LNCAP (cell line): ENCODE data around the gene POMGNT2.

Source experiments
- TF ChIP-seq, protein P1 (sequence below): fragments of 450-650 bp; IDR thresholded peaks from 2 replicates; pipeline ENCODE4 v1.5.1; 2017; ENCODE audit warnings: mild to moderate bottlenecking

POMGNT2 gene

DNA sequence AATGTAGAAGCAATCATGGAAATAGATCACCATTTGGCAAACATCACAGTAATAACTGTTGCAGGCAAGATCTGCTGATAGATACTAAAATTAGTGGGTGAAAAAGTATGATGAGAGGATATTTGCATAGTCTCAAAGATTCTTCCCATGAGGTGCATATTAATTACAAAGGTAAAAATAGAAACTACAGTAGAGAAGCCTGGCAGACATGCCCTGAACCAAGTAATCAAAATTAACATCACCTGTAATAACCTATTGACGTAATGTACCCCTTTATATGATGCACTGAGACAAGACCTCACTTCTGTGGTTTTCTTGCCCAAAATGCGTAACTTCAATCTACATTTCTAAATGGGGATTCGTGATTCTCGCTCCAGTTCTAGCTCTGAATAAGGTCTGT, 14.4 kb downstream of the POMGNT2 start:
- TF ChIP-seq, protein P1, sequence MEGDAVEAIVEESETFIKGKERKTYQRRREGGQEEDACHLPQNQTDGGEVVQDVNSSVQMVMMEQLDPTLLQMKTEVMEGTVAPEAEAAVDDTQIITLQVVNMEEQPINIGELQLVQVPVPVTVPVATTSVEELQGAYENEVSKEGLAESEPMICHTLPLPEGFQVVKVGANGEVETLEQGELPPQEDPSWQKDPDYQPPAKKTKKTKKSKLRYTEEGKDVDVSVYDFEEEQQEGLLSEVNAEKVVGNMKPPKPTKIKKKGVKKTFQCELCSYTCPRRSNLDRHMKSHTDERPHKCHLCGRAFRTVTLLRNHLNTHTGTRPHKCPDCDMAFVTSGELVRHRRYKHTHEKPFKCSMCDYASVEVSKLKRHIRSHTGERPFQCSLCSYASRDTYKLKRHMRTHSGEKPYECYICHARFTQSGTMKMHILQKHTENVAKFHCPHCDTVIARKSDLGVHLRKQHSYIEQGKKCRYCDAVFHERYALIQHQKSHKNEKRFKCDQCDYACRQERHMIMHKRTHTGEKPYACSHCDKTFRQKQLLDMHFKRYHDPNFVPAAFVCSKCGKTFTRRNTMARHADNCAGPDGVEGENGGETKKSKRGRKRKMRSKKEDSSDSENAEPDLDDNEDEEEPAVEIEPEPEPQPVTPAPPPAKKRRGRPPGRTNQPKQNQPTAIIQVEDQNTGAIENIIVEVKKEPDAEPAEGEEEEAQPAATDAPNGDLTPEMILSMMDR = no peak

DNA sequence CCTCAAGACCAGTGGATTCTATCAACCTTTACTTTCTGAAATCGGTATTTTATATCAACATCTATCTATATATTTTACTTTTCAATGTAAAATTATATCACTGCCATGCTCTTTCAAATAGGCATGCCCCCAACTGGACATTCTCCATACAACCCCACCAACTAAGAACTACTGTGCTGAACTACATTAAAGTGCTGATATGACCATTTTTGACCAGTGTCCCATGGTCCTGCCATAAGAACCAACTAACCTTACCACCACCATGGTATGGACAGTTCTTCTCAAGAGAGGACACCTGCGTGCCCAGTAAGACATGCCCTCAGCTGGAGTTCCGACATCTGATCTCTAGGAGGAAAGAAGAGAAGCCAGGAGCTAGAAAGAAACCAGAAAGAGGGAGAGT, 15.6 kb downstream of the POMGNT2 start:
- TF ChIP-seq, protein P1 = no peak

DNA sequence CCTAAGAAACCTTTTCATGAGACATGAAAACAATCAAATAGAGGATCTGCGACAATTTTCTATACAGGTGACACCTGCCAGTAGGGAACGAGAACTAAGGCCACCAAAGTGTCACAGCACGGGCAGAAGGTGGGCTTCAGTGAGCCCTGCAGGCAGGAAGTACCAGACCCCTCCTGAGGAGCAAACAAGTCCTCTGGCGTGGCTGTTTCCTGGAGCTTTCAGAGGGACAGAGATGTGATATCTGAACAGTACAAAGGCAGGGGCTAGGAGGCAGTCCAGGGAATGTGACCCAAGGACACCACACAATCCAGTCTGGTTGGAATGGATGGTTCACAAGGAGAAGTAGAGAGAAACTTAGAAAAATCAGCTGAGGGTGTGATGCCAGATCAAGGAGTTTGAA, 16.8 kb downstream of the POMGNT2 start:
- TF ChIP-seq, protein P1 = no peak

DNA sequence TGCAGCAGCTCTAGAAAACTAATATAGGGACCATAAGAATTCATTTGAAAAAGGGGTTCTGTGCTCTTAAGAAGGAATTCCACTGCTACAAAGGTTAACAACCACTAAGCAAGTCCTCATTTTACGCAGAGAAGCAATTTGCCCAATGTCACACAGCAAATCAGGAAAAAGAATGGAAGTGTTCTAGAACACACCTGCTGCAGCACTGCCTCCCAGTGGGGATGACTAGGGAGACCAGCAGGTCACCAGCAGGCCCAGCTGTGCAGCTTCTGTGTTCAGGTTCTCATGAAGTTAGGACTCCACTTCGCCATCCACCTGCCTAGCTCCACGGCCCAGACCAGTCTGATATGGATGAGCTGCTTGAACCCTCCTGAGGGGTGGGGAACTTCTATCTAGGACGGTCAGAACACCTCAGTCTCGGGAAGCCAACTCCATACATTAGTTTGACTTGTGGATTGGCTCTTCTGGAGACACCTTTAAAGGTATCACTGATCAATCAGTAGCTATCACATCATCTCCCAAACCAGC, 18.6 kb downstream of the POMGNT2 start:
- TF ChIP-seq, protein P1 = no peak

DNA sequence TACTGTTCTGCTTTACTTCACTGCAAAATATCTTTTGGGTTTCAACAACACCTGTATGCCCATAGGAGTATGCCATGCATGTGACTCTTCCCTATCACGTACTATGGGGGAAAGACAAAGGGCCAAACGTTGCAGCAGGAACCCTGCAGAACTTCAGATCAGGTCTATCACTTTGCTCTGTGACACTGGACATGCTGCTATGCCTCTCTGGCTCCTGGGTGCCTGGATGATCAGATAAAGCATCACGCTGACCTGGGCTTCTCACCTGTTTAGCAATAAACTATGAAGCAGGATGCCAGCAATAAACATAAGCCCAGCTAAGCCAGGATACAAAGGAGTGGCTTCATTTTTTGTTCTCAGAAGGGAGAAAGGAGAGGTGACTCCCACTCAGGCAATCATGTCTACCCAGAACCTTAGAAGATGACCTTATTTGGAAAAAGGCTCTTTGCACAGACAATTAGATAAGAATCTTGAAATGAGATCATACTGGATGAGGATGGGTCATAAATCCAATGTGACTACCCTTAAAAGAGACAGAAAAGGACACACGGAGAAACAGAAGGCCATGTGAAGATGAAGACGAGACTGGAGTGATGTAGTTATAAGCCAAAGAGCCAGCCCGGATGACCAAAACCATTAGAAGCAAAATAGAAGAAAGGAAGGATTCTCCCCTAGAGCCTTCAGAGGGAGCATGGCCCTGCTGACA, 19.3 kb downstream of the POMGNT2 start:
- TF ChIP-seq, protein P1 = no peak

DNA sequence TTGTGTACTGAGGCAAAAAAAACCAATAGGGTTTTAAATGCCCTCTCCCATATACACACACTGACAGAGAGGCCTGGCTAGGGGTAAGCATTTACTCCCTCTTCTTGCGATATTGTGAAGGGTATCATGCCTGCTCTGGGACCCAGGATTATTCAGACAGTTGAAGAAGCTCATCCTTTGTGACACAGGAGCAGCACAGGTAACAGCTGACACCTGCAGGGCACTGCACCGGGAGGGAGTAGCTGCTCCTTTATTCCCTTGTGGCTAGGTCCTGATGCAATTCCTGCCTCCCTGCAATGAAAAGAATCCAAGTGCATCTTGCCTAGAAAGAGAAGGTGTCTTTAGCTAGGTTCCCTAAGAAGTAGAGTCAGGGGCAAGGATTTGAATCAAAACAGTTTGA, 23.4 kb downstream of the POMGNT2 start:
- TF ChIP-seq, protein P1 = no peak

DNA sequence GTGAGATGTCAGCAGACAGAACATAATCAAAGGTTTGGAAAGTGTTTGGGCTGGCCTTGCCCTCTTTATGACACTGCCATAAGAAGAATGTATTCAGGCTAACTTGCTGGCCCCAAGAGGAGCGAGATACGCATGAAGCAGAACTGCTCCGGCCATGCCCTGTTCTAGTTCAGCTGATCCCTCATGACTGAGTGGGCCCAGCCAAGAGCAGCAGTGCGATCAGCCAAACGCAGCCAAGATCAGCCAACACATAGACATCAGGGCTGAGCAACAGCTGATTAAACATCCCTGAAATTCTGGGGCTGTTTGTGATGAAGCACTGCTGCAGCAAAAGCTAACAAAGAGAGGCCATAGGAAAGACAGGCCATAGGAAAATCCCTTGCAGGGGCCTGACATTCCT, 24.1 kb downstream of the POMGNT2 start:
- TF ChIP-seq, protein P1 = no peak
